Measurements from ENCODE around the gene POLR1E.

POLR1E gene

DNA sequence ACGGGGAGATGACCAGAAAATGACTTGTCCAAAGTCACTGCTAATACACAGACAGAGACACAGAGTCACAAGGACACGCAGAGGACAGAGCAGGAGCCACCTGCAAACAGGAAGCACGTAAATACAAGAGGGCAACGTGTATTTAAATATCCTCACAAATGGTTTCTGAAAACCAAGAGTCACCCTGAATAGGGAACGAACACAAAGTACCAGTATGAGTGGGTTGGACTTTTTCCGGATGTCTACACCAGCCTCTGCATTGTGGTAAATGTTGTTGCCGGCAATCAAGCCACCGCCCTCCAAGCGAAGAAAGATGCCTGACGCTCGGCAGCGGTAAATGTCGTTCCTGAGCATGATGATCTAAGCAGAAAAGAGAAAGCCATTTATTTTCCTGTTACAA lies 46.0 kb downstream of the POLR1E start:
- DNase-seq (ENCODE audit: low read depth in 1 of 2, low spot score in 1 of 2): peak in 1 of 2 experiments; percentile 22
- Histone ChIP-seq H3K4me3 (replicated peaks; ENCODE audit: insufficient read depth, low read length) (no peak overlapping the region), H3K27me3 (ENCODE audit: insufficient read depth, poor library complexity, severe bottlenecking) (no peaks in the 10 kb centered on the region), H3K27ac (replicated peaks) (no peak overlapping the region)
- TF ChIP-seq CTCF (IDR thresholded peaks at IDR 0.05; ENCODE audit: insufficient read depth, low read length): no peak
- no peak for TF ChIP-seq SPI1 (IDR thresholded peaks at IDR 0.05; ENCODE audit: borderline replicate concordance, low read depth)
- no peak for TF ChIP-seq GABPA (IDR thresholded peaks at IDR 0.05; ENCODE audit: low read depth)
- TF ChIP-seq, protein P1, sequence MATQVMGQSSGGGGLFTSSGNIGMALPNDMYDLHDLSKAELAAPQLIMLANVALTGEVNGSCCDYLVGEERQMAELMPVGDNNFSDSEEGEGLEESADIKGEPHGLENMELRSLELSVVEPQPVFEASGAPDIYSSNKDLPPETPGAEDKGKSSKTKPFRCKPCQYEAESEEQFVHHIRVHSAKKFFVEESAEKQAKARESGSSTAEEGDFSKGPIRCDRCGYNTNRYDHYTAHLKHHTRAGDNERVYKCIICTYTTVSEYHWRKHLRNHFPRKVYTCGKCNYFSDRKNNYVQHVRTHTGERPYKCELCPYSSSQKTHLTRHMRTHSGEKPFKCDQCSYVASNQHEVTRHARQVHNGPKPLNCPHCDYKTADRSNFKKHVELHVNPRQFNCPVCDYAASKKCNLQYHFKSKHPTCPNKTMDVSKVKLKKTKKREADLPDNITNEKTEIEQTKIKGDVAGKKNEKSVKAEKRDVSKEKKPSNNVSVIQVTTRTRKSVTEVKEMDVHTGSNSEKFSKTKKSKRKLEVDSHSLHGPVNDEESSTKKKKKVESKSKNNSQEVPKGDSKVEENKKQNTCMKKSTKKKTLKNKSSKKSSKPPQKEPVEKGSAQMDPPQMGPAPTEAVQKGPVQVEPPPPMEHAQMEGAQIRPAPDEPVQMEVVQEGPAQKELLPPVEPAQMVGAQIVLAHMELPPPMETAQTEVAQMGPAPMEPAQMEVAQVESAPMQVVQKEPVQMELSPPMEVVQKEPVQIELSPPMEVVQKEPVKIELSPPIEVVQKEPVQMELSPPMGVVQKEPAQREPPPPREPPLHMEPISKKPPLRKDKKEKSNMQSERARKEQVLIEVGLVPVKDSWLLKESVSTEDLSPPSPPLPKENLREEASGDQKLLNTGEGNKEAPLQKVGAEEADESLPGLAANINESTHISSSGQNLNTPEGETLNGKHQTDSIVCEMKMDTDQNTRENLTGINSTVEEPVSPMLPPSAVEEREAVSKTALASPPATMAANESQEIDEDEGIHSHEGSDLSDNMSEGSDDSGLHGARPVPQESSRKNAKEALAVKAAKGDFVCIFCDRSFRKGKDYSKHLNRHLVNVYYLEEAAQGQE (IDR thresholded peaks at IDR 0.05; ENCODE audit: insufficient replicate concordance, low read depth): no peak
- no peak for TF ChIP-seq POLR2AphosphoS5 (IDR thresholded peaks at IDR 0.05; ENCODE audit: low read depth)

- Histone ChIP-seq H3K27me3 (ENCODE audit: insufficient read depth, poor library complexity, severe bottlenecking) (no peaks in the 10 kb centered on the region), H3K27ac (replicated peaks) (no peak overlapping the region), H3K4me3 (replicated peaks; ENCODE audit: insufficient read depth, low read length) (no peak overlapping the region)
- no peak for DNase-seq (ENCODE audit: low read depth in 1 of 2, low spot score in 1 of 2)
- TF ChIP-seq SPI1 (IDR thresholded peaks at IDR 0.05; ENCODE audit: borderline replicate concordance, low read depth): no peak
Measured at GRCh38 chr9:37534412-37534811, 48.7 kb downstream of the POLR1E start.

GRCh38 chr9:37534901-37535300 lies 49.2 kb downstream of the POLR1E start:
- no peaks in the 10 kb centered on the region for H3K27me3 ChIP-seq (ENCODE audit: insufficient read depth, poor library complexity, severe bottlenecking)
- TF ChIP-seq SPI1 (IDR thresholded peaks at IDR 0.05; ENCODE audit: borderline replicate concordance, low read depth) (no peak), CTCF (IDR thresholded peaks at IDR 0.05; ENCODE audit: insufficient read depth, low read length) (no peak), POLR2AphosphoS5 (IDR thresholded peaks at IDR 0.05; ENCODE audit: low read depth) (no peak), GABPA (IDR thresholded peaks at IDR 0.05; ENCODE audit: low read depth) (no peak)
- TF ChIP-seq, protein P1 (IDR thresholded peaks at IDR 0.05; ENCODE audit: insufficient replicate concordance, low read depth): no peak
- DNase-seq (ENCODE audit: low read depth in 1 of 2, low spot score in 1 of 2): no peak
- H3K4me3 ChIP-seq (replicated peaks; ENCODE audit: insufficient read depth, low read length): no peak overlapping the region
- H3K27ac ChIP-seq (replicated peaks): no peak overlapping the region

DNA sequence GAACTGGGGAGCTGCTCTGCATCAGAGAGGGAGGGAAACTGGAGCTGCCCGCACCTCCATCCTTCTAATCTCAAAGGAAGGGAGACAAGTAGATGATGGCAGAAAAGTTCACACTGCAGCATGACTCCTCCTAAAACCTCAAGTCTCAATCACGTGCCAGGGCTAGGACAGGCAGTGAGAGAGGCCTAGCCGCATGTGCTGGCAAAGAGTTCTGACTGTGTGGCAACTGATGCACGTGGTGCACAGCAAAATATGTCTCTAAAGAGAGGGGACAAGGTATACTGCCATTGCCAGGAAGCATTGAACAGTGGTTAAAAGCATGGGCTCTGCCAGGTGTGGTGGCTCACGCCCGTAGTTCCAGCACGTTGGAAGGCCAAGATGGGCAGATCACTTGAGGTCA lies 52.4 kb downstream of the POLR1E start:
- Histone ChIP-seq H3K4me3 (replicated peaks; ENCODE audit: insufficient read depth, low read length) (no peak overlapping the region), H3K27ac (replicated peaks) (no peak overlapping the region), H3K27me3 (ENCODE audit: insufficient read depth, poor library complexity, severe bottlenecking) (no peaks in the 10 kb centered on the region)
- TF ChIP-seq GABPA (IDR thresholded peaks at IDR 0.05; ENCODE audit: low read depth) (no peak), CTCF (IDR thresholded peaks at IDR 0.05; ENCODE audit: insufficient read depth, low read length) (no peak), SPI1 (IDR thresholded peaks at IDR 0.05; ENCODE audit: borderline replicate concordance, low read depth) (no peak), POLR2AphosphoS5 (IDR thresholded peaks at IDR 0.05; ENCODE audit: low read depth) (no peak)
- TF ChIP-seq, protein P1 (IDR thresholded peaks at IDR 0.05; ENCODE audit: insufficient replicate concordance, low read depth): no peak
- no peak for DNase-seq (ENCODE audit: low read depth in 1 of 2, low spot score in 1 of 2)

All from HL-60 (cell line).